ENCODE data around the gene APOBEC3F.

APOBEC3F gene

DNA sequence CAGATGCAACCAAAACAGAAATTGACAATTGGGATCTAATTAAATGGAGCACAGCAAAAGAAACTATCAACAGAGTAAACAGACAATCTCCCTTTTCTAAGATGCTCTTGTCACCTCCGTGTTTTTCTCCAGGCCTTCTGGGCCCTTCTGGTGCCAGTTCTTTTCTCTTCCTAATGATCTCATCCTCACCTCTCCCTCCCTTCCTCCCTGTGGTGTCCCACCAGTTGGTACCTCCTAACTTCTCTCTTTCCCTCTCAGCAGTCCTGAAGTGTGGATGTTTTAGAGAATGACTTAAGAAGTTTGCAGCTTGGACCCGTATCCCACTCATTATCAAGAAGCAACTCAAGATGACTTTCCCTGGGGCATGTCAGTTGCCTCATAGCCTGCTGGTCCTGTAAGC, 62.8 kb downstream of the APOBEC3F start:
- no peak overlapping the region for H3K9ac ChIP-seq (ENCODE audit: low read depth, low read length)
- H3K36me3 ChIP-seq (ENCODE audit: insufficient read depth, low read depth, low read length) = no peaks in the 10 kb centered on the region
- no peak overlapping the region for H3K4me3 ChIP-seq (ENCODE audit: low read length)
- no peak overlapping the region for H3K27ac ChIP-seq (ENCODE audit: low read length)
- no peaks in the 10 kb centered on the region for H3K27me3 ChIP-seq (ENCODE audit: insufficient read depth, low read length)
- H3K9me3 ChIP-seq (ENCODE audit: insufficient read depth, low read depth, low read length) = no peaks in the 10 kb centered on the region
- no peaks in the 10 kb centered on the region for H3K4me1 ChIP-seq (ENCODE audit: insufficient read depth, low read length)
